Astrocyte (in vitro differentiated cells and primary cell): ENCODE results near the gene PLP1. TPM values are rescaled to one million over a fixed set of nuclear protein-coding genes. Genes with fewer than 3 reads are reported as not detected.

Source experiments
- DNase-seq: peaks from one replicate; pipeline ENCODE4 v3.0.0-alpha.2; 2010; ENCODE audit warnings: low read depth
- FAIRE-seq: peaks from 2 replicates; lab custom pipeline; 2011; peaks lifted over from hg19 to GRCh38; lab: Jason Lieb, UNC
- H2AFZ ChIP-seq: 2 replicates; pipeline ENCODE4 v1.6.0; 2012; ENCODE audit warnings: low read depth, low read length, inconsistent platforms
- H3K27ac ChIP-seq: 2 replicates; pipeline ENCODE4 v1.5.1; 2011; ENCODE audit warnings: low read depth, low read length, inconsistent platforms
- H3K27me3 ChIP-seq: 2 replicates; pipeline ENCODE4 v1.6.0; 2011; ENCODE audit warnings: low read length, inconsistent platforms; ENCODE audit not compliant: insufficient read depth
- H3K36me3 ChIP-seq: 2 replicates; pipeline ENCODE4 v1.5.1; 2011; ENCODE audit warnings: low read length, inconsistent platforms; ENCODE audit not compliant: insufficient read depth
- H3K4me1 ChIP-seq: 2 replicates; pipeline ENCODE4 v1.5.1; 2011; ENCODE audit warnings: low read length, inconsistent platforms; ENCODE audit not compliant: insufficient read depth
- H3K4me2 ChIP-seq: 2 replicates; pipeline ENCODE4 v1.6.0; 2012; ENCODE audit warnings: low read length, inconsistent platforms
- H3K4me3 ChIP-seq: 2 replicates; pipeline ENCODE4 v1.5.1; 2011; ENCODE audit warnings: low read depth, mild to moderate bottlenecking, low read length, inconsistent platforms; ENCODE audit not compliant: insufficient read depth
- H3K79me2 ChIP-seq: 2 replicates; pipeline ENCODE4 v1.6.0; 2012; ENCODE audit warnings: mild to moderate bottlenecking, low read length, inconsistent platforms; ENCODE audit not compliant: insufficient read depth
- H3K9ac ChIP-seq: 2 replicates; pipeline ENCODE4 v1.6.0; 2012; ENCODE audit warnings: mild to moderate bottlenecking, low read length, inconsistent platforms
- H3K9me3 ChIP-seq: 2 replicates; pipeline ENCODE4 v1.5.1; 2012; ENCODE audit warnings: low read depth, mild to moderate bottlenecking, low read length, inconsistent platforms; ENCODE audit not compliant: insufficient read depth
- H4K20me1 ChIP-seq: 2 replicates; pipeline ENCODE4 v1.6.0; 2012; ENCODE audit warnings: low read length, inconsistent platforms; ENCODE audit not compliant: insufficient read depth
- H3K27ac Mint-ChIP-seq: one replicate; pipeline ENCODE4 v1.8.0; 2021; ENCODE audit warnings: mild to moderate bottlenecking, mixed read lengths; ENCODE audit not compliant: unreplicated experiment
- H3K27me3 Mint-ChIP-seq: one replicate; pipeline ENCODE4 v1.8.0; 2021; ENCODE audit warnings: low read depth, mixed read lengths; ENCODE audit not compliant: unreplicated experiment
- H3K36me3 Mint-ChIP-seq: one replicate; pipeline ENCODE4 v1.8.0; 2021; ENCODE audit warnings: low read depth, mixed read lengths; ENCODE audit not compliant: unreplicated experiment
- H3K4me1 Mint-ChIP-seq: one replicate; pipeline ENCODE4 v1.8.0; 2021; ENCODE audit warnings: low read depth, mixed read lengths; ENCODE audit not compliant: unreplicated experiment
- H3K4me3 Mint-ChIP-seq: one replicate; pipeline ENCODE4 v1.8.0; 2021; ENCODE audit warnings: mild to moderate bottlenecking, moderate library complexity, mixed read lengths; ENCODE audit not compliant: unreplicated experiment
- H3K9me3 Mint-ChIP-seq: one replicate; pipeline ENCODE4 v1.8.0; 2021; ENCODE audit warnings: mild to moderate bottlenecking, mixed read lengths; ENCODE audit not compliant: unreplicated experiment
- CTCF ChIP-seq: IDR thresholded peaks from 2 replicates; pipeline ENCODE4 v1.5.1; 2011; ENCODE audit warnings: low read depth, mild to moderate bottlenecking, inconsistent platforms, low read length, moderate library complexity; ENCODE audit not compliant: insufficient read depth
- EZH2 ChIP-seq: IDR thresholded peaks from 2 replicates; pipeline ENCODE4 v1.6.1; 2012; ENCODE audit warnings: mild to moderate bottlenecking, low read length, inconsistent platforms; ENCODE audit not compliant: insufficient read depth
- total RNA-seq: library from RNA; stranded (reverse); gene quantifications from 2 replicates; pipeline ENCODE4 v1.2.1, GENCODE V29; 2021

Gene PLP1
- total RNA-seq, 1 donor from 2014 or later: 5.2 TPM

GRCh38 chrX:103830848-103831247 is 54.2 kb downstream of the PLP1 start:
- Mint-ChIP-seq H3K36me3 (no peaks in the 10 kb centered on the region), H3K27ac (no peak overlapping the region), H3K4me3 (peak overlapping the region; percentile 88), H3K9me3 (no peaks in the 10 kb centered on the region), H3K27me3 (no peaks in the 10 kb centered on the region), H3K4me1 (peaks cover 1% of the 10 kb centered on the region)
- H3K4me1 ChIP-seq: no peaks in the 10 kb centered on the region
- no peak overlapping the region for H3K27ac ChIP-seq
- peak; percentile 82 for FAIRE-seq
- H3K36me3 ChIP-seq: no peaks in the 10 kb centered on the region
- H3K4me3 ChIP-seq: no peak overlapping the region
- no peaks in the 10 kb centered on the region for H4K20me1 ChIP-seq
- no peak for DNase-seq
- no peaks in the 10 kb centered on the region for H3K9me3 ChIP-seq
- H3K79me2 ChIP-seq: no peaks in the 10 kb centered on the region
- H2AFZ ChIP-seq: no peak overlapping the region
- H3K27me3 ChIP-seq: no peaks in the 10 kb centered on the region
- no peak overlapping the region for H3K4me2 ChIP-seq
- TF ChIP-seq CTCF: no peak
- TF ChIP-seq EZH2: no peak
- no peak overlapping the region for H3K9ac ChIP-seq

GRCh38 chrX:103831342-103831802 is 54.7 kb downstream of the PLP1 start:
- no peak overlapping the region for H3K27ac Mint-ChIP-seq

More at GRCh38 chrX:103831342-103831802, 54.7 kb downstream of the PLP1 start:
- no peaks in the 10 kb centered on the region for H3K4me1 ChIP-seq
- TF ChIP-seq CTCF: no peak
- no peak for TF ChIP-seq EZH2
- FAIRE-seq: peak; percentile 71
- no peaks in the 10 kb centered on the region for H3K9me3 Mint-ChIP-seq
- H3K4me3 ChIP-seq: peak overlapping the region; percentile 69
- H3K4me2 ChIP-seq: peak overlapping the region; percentile 96
- no peak for DNase-seq
- H3K27ac ChIP-seq: no peak overlapping the region
- H3K27me3 Mint-ChIP-seq: no peaks in the 10 kb centered on the region
- H3K36me3 Mint-ChIP-seq: no peaks in the 10 kb centered on the region
- no peaks in the 10 kb centered on the region for H3K36me3 ChIP-seq
- H3K9me3 ChIP-seq: no peaks in the 10 kb centered on the region
- no peaks in the 10 kb centered on the region for H3K79me2 ChIP-seq
- H3K4me1 Mint-ChIP-seq: peaks cover 1% of the 10 kb centered on the region
- peak overlapping the region; percentile 66 for H3K9ac ChIP-seq
- H4K20me1 ChIP-seq: no peaks in the 10 kb centered on the region
- H3K27me3 ChIP-seq: no peaks in the 10 kb centered on the region
- peak overlapping the region; percentile 78 for H2AFZ ChIP-seq
- H3K4me3 Mint-ChIP-seq: peak overlapping the region; percentile 88
